BE2C (cell line): Measurements from ENCODE around the gene GJC1.

Source experiments
- DNase-seq: peaks from one replicate; pipeline ENCODE4 v3.0.0-alpha.2; 2020
- H3K27me3 ChIP-seq: fragments of 250-450 bp; sonication (Bioruptor Pico); 2 replicates; pipeline ENCODE4 v1.5.1; 2020; ENCODE audit warnings: mild to moderate bottlenecking
- H3K36me3 ChIP-seq: fragments of 250-450 bp; sonication (Bioruptor Pico); 2 replicates; pipeline ENCODE4 v1.5.1; 2020; ENCODE audit warnings: mild to moderate bottlenecking
- H3K4me1 ChIP-seq: fragments of 250-450 bp; sonication (Bioruptor Pico); 2 replicates; pipeline ENCODE4 v1.5.1; 2020
- H3K4me3 ChIP-seq: 2 replicates; pipeline ENCODE4 v1.5.1; 2011; ENCODE audit warnings: low read depth, low read length
- H3K9me3 ChIP-seq: fragments of 250-450 bp; sonication (Bioruptor Pico); 2 replicates; pipeline ENCODE4 v1.5.1; 2020
- TF ChIP-seq, protein P1 (sequence below): IDR thresholded peaks from 2 replicates; pipeline ENCODE4 v1.5.1; 2012; ENCODE audit warnings: mild to moderate bottlenecking, low read depth, low read length

The GJC1 gene

DNA sequence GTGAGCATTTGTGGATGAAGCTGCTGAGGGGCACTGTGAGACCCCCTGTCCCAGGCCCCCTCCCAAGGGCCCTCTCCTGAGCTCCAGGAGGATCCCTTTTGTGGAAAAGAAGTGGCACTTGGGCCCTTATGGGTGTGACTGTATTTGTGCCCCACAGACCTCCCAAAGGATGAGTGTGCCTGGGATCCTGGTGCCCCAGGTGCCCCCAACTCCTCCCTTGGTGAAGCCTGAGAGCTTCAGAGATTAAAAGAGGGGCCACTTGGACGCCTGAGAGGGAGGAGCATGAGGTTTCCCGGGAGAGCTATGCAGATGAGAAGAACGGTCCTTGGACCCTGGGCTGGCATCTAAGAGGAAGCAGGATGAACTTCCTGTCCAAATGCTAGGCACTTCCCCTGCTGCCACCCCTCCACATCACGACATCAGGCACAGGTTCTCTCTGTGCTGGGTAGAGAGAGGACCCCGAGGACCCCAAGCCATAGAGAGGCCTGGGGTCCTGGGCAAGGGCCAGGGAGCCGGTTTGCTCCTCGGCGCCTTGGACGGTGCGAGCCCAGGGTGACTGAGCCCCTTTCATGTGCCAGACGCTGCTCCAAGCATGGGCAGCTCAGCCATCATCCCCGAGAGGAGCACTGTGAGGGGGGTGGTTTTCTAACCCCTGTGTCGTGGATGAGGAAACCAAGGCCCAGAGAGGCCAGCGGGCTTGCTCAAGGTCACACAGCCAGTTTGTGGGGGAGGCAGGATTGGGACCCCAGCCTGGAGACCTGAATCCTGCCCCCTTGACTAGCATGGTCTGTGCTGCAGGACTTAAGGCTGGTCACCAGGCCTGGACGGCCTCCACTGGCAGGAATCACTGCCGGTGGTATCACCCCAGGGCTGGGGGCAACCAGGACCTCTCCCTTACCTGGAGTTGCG lies 76.9 kb downstream of the GJC1 start:
- Histone ChIP-seq H3K4me3 (no peak overlapping the region), H3K4me1 (no peaks in the 10 kb centered on the region), H3K36me3 (peaks cover 6% of the 10 kb centered on the region; the same call in 1 of the 2 replicates), H3K9me3 (no peaks in the 10 kb centered on the region), H3K27me3 (peaks cover 5% of the 10 kb centered on the region)
- DNase-seq, result no peak
- TF ChIP-seq, protein P1, sequence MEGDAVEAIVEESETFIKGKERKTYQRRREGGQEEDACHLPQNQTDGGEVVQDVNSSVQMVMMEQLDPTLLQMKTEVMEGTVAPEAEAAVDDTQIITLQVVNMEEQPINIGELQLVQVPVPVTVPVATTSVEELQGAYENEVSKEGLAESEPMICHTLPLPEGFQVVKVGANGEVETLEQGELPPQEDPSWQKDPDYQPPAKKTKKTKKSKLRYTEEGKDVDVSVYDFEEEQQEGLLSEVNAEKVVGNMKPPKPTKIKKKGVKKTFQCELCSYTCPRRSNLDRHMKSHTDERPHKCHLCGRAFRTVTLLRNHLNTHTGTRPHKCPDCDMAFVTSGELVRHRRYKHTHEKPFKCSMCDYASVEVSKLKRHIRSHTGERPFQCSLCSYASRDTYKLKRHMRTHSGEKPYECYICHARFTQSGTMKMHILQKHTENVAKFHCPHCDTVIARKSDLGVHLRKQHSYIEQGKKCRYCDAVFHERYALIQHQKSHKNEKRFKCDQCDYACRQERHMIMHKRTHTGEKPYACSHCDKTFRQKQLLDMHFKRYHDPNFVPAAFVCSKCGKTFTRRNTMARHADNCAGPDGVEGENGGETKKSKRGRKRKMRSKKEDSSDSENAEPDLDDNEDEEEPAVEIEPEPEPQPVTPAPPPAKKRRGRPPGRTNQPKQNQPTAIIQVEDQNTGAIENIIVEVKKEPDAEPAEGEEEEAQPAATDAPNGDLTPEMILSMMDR, result no peak

GRCh38 chr17:44751806-44752205 lies 78.3 kb downstream of the GJC1 start:
- TF ChIP-seq, protein P1, result no peak
- no peaks in the 10 kb centered on the region for H3K9me3 ChIP-seq
- H3K4me3 ChIP-seq, result no peak overlapping the region
- DNase-seq, result no peak
- H3K27me3 ChIP-seq, result no peaks in the 10 kb centered on the region
- H3K4me1 ChIP-seq, result no peaks in the 10 kb centered on the region
- H3K36me3 ChIP-seq, result peaks cover 11% of the 10 kb centered on the region; the same call in 1 of the 2 replicates

DNA sequence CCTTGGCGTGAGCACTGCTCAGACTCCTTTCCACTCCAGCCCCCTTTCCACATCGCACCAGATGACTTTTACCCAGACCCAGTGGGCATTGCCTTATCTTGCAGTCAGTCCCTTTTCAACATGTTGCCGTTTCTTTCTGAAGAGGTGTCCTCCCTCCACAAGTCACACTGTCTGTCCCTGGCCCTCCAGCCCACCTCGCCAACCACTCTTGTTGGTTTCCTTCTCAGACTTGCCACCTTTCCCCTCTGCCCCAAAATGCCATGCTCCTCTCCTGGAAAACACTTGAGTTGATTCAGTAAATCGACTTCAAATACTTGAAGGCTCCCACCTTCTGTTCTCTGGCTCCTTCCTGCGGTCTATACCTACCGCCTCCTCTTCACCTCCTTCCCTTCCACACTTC lies 78.8 kb downstream of the GJC1 start:
- no peak for DNase-seq
- H3K4me3 ChIP-seq, result no peak overlapping the region
- no peaks in the 10 kb centered on the region for H3K9me3 ChIP-seq
- peaks cover 11% of the 10 kb centered on the region; the same call in 1 of the 2 replicates for H3K36me3 ChIP-seq
- TF ChIP-seq, protein P1, result no peak
- no peaks in the 10 kb centered on the region for H3K4me1 ChIP-seq
- no peaks in the 10 kb centered on the region for H3K27me3 ChIP-seq

GRCh38 chr17:44749980-44750318 lies 80.1 kb downstream of the GJC1 start:
- no peak overlapping the region for H3K4me3 ChIP-seq
- H3K27me3 ChIP-seq, result no peaks in the 10 kb centered on the region
- H3K36me3 ChIP-seq, result peaks cover 11% of the 10 kb centered on the region; the same call in 1 of the 2 replicates
- no peaks in the 10 kb centered on the region for H3K4me1 ChIP-seq
- DNase-seq, result no peak
- TF ChIP-seq, protein P1, result no peak
- H3K9me3 ChIP-seq, result no peaks in the 10 kb centered on the region

GRCh38 chr17:44749076-44749979 lies 80.8 kb downstream of the GJC1 start:
- H3K27me3 ChIP-seq, result no peaks in the 10 kb centered on the region
- no peaks in the 10 kb centered on the region for H3K9me3 ChIP-seq
- H3K4me1 ChIP-seq, result no peaks in the 10 kb centered on the region
- no peak for DNase-seq
- H3K36me3 ChIP-seq, result peaks cover 11% of the 10 kb centered on the region; the same call in 1 of the 2 replicates
- H3K4me3 ChIP-seq, result no peak overlapping the region
- TF ChIP-seq, protein P1, result no peak
